ENCODE measurements around the gene SOX5.
"Not testable (repeated sequence)": the region's sequence is repeated elsewhere in the genome, so short reads cannot be mapped to it uniquely, and the experiment has no call there.

SOX5 gene

DNA sequence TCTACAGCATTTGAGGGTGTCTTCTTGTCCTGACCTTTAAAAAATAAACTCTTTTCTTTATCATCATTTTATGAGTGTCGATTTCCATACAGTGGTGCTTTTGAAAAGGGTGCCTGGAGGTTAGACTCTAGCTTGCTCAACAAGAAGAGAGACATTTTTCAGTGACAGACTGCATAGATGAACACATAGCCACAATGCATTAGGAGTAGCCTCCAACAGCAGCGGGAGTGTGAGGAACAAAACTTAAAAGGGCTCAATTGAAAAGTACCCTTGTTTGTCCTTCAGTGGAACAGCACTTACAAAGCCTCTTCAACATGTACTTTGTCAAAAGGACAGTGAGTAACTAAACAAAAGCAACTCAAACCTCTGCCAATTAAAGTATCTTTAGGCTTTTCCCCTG is 119.3 kb downstream of the SOX5 start:
- DNase-seq = no peak

GRCh38 chr12:23827353-23827752 is 122.1 kb downstream of the SOX5 start:
- no peak for DNase-seq

- DNase-seq = not testable (repeated sequence)
Measured at GRCh38 chr12:23825124-23825523, 124.3 kb downstream of the SOX5 start.

DNA sequence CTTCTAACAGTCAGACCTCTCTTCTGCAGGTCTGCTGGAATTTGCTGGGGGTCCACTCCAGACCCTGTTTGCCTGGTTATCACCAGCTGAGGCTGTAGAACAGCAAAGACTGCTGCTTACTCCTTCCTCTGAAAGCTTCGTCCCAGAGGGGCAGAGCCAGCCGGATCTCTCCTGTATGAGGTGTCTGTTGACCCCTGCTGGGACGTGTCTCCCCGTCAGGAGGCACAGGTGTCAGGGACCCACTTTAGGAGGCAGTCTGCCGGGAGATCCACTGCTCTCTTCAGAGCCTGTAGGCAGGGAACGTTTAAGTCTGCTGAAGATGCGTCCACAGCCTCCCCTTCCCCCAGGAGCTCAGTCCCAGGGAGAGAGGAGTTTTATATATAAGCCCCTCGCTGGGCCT is 125.1 kb downstream of the SOX5 start:
- no peak for DNase-seq

DNA sequence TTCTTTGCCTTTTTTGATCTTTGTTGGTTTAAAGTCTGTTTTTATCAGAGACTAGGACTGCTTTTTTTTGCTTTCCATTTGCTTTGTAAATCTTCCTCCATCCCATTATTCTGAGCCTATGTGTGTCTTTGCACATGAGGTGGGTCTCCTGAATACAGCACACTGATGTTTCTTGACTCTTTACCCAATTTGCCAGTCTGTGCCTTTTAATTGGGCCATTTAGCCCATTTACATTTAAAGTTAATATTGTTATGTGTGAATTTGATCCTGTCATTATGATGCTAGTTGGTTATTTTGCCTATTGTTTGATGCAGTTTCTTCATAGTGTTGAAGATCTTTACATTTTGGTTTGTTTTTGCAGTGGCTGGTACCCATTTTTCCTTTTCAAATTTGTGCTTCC is 126.6 kb downstream of the SOX5 start:
- not testable (repeated sequence) for DNase-seq

GRCh38 chr12:23817345-23817744 is 132.1 kb downstream of the SOX5 start:
- no peak for DNase-seq

DNA sequence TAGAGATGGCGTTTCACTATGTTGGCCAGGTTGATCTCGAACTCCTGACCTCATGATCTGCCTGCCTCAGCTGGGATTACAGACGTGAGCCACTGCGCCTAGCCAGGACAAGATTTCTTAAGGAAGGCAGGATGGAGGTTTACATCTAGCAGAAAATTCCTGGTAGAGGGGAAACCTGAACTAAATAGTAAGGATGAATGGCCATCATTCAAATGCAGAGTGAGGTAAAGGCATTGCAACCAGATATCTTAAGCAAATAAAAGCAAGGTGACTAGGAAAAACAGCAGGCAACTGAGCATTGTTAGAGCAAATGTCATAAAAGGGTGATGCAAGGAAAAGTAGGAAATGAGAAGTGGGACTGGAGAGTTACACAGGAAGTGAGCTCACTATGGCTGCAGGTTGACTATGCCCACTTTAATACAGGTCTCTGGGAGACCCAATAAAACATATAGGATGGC is 133.0 kb downstream of the SOX5 start:
- no peak for DNase-seq

GRCh38 chr12:23815810-23816209 is 133.7 kb downstream of the SOX5 start:
- DNase-seq = no peak

GRCh38 chr12:23813206-23813605 is 136.3 kb downstream of the SOX5 start:
- DNase-seq = no peak

GRCh38 chr12:23810329-23810902 is 139.1 kb downstream of the SOX5 start:
- peak; percentile 88 for DNase-seq

- DNase-seq = no peak
Measured at GRCh38 chr12:23803540-23803939, 145.9 kb downstream of the SOX5 start.

DNA sequence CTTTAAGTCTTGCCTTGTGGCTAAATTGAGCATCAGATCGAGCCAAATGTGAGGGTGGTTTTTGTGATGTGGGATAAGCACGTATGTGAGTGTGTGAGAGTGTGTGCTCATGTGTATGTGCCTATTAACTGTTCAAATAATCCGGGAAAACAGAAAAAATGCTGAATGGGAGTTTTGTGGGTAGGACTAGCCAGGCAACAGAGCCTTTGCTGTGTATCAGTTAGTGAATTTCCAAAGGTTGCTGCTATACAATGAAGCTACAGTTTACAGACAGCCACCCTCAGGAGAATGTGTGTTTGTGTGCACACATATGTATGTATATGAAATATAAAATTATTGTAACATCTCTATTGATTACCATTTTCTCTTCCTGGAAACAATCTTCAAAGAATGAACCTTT is 154.0 kb downstream of the SOX5 start:
- no peak for DNase-seq

DNA sequence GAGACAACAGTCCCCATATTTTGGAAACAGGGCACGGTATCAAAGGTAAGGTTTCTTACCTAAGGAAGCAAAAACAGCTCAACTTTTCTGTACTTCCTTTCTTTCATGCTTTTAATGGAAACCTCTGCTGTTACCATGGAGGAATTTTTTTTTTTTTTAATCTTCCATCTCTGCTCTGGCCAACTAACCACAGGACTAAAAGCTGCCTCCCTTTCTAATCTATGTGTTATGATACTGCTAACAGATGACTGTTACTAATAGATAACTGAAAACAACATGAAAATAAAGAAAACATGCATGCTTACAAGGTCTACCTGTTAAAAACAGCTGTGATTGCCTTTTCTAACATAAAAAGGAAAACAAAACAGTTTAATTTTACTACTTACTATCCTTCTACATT is 168.4 kb downstream of the SOX5 start:
- no peak for DNase-seq

GRCh38 chr12:23775208-23775607 is 174.3 kb downstream of the SOX5 start:
- DNase-seq = no peak

DNA sequence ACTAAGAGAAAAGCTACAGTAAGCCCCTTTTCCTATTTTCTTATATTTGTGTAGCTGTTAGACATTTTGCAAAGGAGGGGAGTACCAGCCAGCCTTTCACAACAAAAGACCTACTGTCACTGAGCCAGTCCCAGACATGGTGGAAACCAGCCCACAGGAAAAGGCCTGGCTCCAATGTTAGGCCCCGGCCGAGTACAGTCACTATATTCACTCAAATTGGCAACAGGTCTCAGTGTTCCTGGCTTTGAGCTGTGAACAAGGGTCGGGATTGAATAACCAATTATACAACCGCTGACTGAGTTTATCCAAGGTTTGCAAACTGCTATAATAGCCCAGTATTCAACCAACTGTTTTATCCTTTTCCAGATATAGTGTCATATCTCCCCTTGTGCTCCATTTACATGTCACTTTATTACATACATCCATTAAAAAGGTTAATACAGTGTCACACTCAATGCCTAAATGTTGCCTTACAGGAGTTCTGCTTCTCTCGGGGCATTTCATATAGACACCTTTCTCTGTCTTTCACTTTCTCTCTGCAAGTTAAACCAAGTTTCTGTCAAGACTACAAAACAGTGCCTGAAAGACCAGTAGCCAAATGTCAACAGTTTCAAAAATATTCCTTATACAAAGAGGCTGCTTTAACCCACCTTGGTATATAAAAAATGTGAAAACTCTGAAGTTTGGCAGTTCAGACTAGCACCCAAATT is 178.1 kb downstream of the SOX5 start:
- DNase-seq = no peak

DNA sequence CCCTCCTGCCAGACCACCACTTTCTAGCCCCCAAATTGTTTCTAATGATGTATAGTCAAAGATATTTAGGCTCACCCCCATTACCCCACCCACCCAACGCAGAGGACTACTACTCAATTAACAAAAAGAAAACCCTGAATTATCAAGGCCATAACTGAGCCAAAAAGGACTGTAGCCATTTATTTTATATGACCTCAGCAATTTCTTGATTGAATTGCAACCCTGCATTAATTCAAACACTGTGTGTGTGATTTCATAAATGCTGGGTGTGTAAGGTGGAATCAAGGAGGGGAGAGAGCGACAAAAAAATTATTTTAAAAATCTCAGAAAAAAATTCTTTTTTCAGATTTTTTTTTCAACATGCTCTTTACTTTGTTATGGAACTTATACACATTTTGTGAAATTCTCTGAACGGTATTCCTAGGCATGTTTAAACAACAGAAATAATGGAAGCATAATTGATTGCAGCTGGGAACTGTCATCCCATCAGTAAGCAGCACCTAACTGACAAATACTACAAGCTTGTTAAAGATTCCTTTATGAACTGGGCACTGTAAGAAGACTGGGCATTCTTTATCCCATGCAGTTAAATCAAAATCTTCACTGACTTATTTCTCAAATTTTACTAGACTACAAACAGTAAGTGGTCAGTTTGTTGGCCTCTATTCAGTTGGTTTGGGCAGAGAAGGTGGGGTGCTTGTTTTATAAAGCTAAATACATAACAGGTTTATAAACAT is 179.1 kb downstream of the SOX5 start:
- no peak for DNase-seq

- no peak for DNase-seq
Measured at GRCh38 chr12:23767834-23768233, 181.6 kb downstream of the SOX5 start.

DNA sequence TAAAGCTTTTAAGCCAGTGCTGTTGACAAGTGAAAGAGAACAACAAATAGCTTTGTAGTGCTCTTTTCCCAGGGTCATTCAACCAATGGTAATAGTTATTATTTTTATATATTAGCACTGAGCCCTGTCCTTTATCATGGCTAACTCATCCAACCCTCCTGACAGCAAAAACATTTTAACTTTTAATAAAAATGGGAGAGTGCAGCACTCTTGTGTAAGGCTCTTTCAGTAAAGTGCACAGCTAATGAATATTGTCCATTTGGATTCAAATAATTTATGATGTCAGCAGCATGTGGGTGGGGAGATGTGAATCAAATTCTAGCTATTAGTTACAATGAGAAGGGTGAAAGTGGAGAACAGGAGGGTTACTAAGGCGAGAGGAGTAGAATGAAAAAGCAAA is 185.7 kb downstream of the SOX5 start:
- DNase-seq = no peak

- DNase-seq = peak; percentile 50
Measured at GRCh38 chr12:23760495-23760894, 189.0 kb downstream of the SOX5 start.

GRCh38 chr12:23758608-23759007 is 190.9 kb downstream of the SOX5 start:
- no peak for DNase-seq

GRCh38 chr12:23757541-23757962 is 191.9 kb downstream of the SOX5 start:
- no peak for DNase-seq

DNA sequence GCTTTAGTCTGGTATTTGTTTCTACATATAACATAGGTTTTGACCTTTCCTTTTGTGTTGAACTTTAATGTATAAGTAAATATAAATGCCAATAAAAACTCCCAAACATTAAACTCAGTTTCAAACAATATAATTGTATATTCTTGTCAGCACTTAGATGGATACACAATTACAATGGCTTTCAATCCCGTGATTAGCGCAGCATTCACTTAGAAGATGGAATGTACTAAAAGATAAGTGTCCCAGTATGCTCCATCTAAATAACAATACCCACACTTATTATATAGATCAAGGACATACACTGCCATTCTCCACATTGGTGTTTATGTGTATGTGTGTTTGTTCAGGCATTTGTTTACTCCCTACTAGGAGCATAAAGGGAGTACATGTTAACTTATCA is 193.1 kb downstream of the SOX5 start:
- no peak for DNase-seq

DNA sequence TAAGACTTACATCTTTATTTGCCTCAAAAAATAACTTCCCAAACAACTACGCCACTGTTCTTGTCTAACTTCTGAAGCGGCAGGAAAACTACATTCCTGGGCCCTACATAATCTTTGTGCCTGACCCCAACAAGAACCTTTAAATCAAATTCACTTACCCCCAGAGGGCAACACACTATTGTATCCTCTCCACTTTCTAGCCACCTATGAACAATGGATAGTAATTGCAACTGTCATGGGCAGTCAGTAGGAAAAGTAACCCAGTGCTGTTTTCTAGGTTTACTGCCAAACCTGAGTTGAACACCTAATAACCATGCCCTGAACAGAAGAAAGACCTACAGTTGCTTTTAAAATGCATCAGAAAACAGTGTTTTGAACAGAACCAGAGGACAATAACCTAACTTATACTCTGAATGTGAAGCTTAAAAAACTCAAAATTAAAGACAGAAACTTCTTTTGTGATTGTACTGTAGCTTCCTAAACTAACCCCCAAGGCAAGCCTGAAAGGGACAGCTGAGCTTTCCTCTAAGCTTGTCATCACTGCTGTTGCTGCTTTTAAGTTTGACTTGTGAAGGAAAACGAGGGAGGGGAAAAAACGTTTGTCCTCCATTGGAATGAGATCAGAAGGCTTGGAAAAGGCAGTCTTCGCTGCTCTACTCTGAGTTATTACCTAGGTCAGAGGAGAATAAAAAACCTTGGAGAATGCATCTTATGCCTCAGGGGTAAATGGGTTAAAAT is 195.7 kb downstream of the SOX5 start:
- no peak for DNase-seq
